PC-9 (cell line): ENCODE data around the gene SPATA4.
A peak's percentile ranks its signal among the peaks of the same experiment; 100 is the strongest.

Source experiments
- EZH2 ChIP-seq: fragments of 200-600 bp; sonication (generic); IDR thresholded peaks from 2 replicates; pipeline ENCODE4 v1.8.0; 2017; ENCODE audit warnings: antibody characterized with exemption, low read depth
- TF ChIP-seq, protein P1 (sequence below): fragments of 200-600 bp; sonication (generic); conservative IDR thresholded peaks from 2 replicates; pipeline ENCODE4 v1.6.1; 2017; ENCODE audit warnings: mixed run types, antibody characterized with exemption, mild to moderate bottlenecking, moderate library complexity

DNA sequence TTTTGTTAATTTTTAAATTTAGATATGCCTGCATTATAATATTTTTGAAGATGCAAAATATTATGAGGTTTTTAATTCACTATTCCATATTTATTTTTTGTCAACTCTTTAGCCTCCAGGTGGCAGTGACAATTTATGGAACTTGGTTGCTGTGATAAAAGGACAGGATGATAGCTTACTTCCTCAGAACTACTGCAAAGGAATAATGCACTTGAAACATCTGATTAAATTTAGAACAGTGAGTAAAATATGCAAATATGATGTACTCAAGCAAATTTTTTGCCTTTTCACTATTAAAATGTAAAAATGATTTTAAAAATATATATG, 45.1 kb downstream of the SPATA4 start:
- TF ChIP-seq, protein P1, sequence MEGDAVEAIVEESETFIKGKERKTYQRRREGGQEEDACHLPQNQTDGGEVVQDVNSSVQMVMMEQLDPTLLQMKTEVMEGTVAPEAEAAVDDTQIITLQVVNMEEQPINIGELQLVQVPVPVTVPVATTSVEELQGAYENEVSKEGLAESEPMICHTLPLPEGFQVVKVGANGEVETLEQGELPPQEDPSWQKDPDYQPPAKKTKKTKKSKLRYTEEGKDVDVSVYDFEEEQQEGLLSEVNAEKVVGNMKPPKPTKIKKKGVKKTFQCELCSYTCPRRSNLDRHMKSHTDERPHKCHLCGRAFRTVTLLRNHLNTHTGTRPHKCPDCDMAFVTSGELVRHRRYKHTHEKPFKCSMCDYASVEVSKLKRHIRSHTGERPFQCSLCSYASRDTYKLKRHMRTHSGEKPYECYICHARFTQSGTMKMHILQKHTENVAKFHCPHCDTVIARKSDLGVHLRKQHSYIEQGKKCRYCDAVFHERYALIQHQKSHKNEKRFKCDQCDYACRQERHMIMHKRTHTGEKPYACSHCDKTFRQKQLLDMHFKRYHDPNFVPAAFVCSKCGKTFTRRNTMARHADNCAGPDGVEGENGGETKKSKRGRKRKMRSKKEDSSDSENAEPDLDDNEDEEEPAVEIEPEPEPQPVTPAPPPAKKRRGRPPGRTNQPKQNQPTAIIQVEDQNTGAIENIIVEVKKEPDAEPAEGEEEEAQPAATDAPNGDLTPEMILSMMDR: peak; percentile 57
- no peak for TF ChIP-seq EZH2
